HEK293 (cell line): ENCODE results near the gene UHRF2.

Experiments
- GLI4 ChIP-seq: fragments of 450-650 bp; formaldehyde crosslinking; IDR thresholded peaks from 2 replicates; pipeline ENCODE4 v1.5.1; 2016; ENCODE audit warnings: missing biosample characterization, missing genetic modification characterization
- GLIS2 ChIP-seq: fragments of 450-650 bp; formaldehyde crosslinking; IDR thresholded peaks from 2 replicates; pipeline ENCODE4 v1.5.1; 2016; ENCODE audit warnings: missing biosample characterization, missing genetic modification characterization
- KLF8 ChIP-seq: fragments of 450-650 bp; formaldehyde crosslinking; IDR thresholded peaks from 2 replicates; pipeline ENCODE4 v1.5.1; 2016; ENCODE audit warnings: missing biosample characterization, missing genetic modification characterization
- SP3 ChIP-seq: fragments of 450-650 bp; formaldehyde crosslinking; IDR thresholded peaks from 2 replicates; pipeline ENCODE4 v1.5.1; 2016; ENCODE audit warnings: missing biosample characterization, missing genetic modification characterization
- ZNF112 ChIP-seq: fragments of 450-650 bp; formaldehyde crosslinking; IDR thresholded peaks from 2 replicates; pipeline ENCODE4 v1.5.0; 2017; ENCODE audit warnings: missing biosample characterization, missing genetic modification characterization
- ZNF114 ChIP-seq: fragments of 450-650 bp; formaldehyde crosslinking; IDR thresholded peaks from 2 replicates; pipeline ENCODE4 v1.5.0; 2017; ENCODE audit warnings: missing biosample characterization, missing genetic modification characterization
- ZNF121 ChIP-seq: fragments of 450-650 bp; formaldehyde crosslinking; IDR thresholded peaks from 2 replicates; pipeline ENCODE4 v1.5.1; 2016; ENCODE audit warnings: missing biosample characterization, missing genetic modification characterization
- ZNF23 ChIP-seq: fragments of 450-650 bp; formaldehyde crosslinking; IDR thresholded peaks from 2 replicates; pipeline ENCODE4 v1.5.1; 2016; ENCODE audit warnings: missing biosample characterization, missing genetic modification characterization, borderline replicate concordance
- ZNF248 ChIP-seq: fragments of 450-650 bp; formaldehyde crosslinking; IDR thresholded peaks from 2 replicates; pipeline ENCODE4 v1.5.1; 2017; ENCODE audit warnings: missing biosample characterization, missing genetic modification characterization
- ZNF324 ChIP-seq: fragments of 450-650 bp; formaldehyde crosslinking; IDR thresholded peaks from 2 replicates; pipeline ENCODE4 v1.5.1; 2016; ENCODE audit warnings: missing biosample characterization, missing genetic modification characterization
- ZNF394 ChIP-seq: fragments of 450-650 bp; formaldehyde crosslinking; IDR thresholded peaks from 2 replicates; pipeline ENCODE4 v1.5.1; 2016; ENCODE audit warnings: missing biosample characterization, missing genetic modification characterization, mild to moderate bottlenecking, moderate library complexity, borderline replicate concordance
- ZNF791 ChIP-seq: fragments of 450-650 bp; formaldehyde crosslinking; IDR thresholded peaks from 2 replicates; pipeline ENCODE4 v1.5.1; 2016; ENCODE audit warnings: missing biosample characterization, missing genetic modification characterization
- TF ChIP-seq, protein P1 (sequence below): fragments of 450-650 bp; formaldehyde crosslinking; IDR thresholded peaks from 2 replicates; pipeline ENCODE4 v1.5.1; 2016; ENCODE audit warnings: missing biosample characterization, missing genetic modification characterization
- TF ChIP-seq, protein P2 (sequence below): fragments of 450-650 bp; formaldehyde crosslinking; IDR thresholded peaks from 2 replicates; pipeline ENCODE4 v1.5.1; 2016; ENCODE audit warnings: missing biosample characterization, missing genetic modification characterization

DNA sequence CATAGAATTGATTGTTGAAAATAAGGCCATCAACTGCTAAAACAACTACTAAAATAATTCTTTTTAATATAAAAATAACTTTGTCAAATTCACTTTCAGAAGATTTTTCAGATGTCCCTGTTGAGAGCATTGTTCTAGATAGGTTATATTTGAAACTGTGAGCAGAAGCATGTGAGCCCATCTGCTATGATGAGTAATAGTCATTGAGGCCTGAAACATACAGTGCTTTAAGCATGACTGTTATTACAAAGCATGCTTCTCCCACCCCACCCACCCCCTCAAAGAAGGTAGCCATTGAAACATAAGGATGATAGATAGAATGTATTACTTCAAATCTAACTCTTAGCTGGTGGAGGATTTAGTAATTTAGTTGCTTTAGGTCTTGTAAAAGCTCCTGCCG lies 86.0 kb downstream of the UHRF2 start:
- TF ChIP-seq, protein P1, sequence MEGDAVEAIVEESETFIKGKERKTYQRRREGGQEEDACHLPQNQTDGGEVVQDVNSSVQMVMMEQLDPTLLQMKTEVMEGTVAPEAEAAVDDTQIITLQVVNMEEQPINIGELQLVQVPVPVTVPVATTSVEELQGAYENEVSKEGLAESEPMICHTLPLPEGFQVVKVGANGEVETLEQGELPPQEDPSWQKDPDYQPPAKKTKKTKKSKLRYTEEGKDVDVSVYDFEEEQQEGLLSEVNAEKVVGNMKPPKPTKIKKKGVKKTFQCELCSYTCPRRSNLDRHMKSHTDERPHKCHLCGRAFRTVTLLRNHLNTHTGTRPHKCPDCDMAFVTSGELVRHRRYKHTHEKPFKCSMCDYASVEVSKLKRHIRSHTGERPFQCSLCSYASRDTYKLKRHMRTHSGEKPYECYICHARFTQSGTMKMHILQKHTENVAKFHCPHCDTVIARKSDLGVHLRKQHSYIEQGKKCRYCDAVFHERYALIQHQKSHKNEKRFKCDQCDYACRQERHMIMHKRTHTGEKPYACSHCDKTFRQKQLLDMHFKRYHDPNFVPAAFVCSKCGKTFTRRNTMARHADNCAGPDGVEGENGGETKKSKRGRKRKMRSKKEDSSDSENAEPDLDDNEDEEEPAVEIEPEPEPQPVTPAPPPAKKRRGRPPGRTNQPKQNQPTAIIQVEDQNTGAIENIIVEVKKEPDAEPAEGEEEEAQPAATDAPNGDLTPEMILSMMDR (tag by site-specific recombination) = no peak
- TF ChIP-seq ZNF248 (tag by site-specific recombination) = no peak
- TF ChIP-seq, protein P2, sequence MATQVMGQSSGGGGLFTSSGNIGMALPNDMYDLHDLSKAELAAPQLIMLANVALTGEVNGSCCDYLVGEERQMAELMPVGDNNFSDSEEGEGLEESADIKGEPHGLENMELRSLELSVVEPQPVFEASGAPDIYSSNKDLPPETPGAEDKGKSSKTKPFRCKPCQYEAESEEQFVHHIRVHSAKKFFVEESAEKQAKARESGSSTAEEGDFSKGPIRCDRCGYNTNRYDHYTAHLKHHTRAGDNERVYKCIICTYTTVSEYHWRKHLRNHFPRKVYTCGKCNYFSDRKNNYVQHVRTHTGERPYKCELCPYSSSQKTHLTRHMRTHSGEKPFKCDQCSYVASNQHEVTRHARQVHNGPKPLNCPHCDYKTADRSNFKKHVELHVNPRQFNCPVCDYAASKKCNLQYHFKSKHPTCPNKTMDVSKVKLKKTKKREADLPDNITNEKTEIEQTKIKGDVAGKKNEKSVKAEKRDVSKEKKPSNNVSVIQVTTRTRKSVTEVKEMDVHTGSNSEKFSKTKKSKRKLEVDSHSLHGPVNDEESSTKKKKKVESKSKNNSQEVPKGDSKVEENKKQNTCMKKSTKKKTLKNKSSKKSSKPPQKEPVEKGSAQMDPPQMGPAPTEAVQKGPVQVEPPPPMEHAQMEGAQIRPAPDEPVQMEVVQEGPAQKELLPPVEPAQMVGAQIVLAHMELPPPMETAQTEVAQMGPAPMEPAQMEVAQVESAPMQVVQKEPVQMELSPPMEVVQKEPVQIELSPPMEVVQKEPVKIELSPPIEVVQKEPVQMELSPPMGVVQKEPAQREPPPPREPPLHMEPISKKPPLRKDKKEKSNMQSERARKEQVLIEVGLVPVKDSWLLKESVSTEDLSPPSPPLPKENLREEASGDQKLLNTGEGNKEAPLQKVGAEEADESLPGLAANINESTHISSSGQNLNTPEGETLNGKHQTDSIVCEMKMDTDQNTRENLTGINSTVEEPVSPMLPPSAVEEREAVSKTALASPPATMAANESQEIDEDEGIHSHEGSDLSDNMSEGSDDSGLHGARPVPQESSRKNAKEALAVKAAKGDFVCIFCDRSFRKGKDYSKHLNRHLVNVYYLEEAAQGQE (tag by site-specific recombination) = no peak
- TF ChIP-seq GLIS2 (tag by site-specific recombination) = no peak
- no peak for TF ChIP-seq ZNF112 (tag by site-specific recombination)
- TF ChIP-seq SP3 (tag by site-specific recombination) = no peak
- no peak for TF ChIP-seq ZNF394 (tag by site-specific recombination)
- TF ChIP-seq GLI4 (tag by site-specific recombination) = no peak
- TF ChIP-seq ZNF121 (tag by site-specific recombination) = no peak
- no peak for TF ChIP-seq ZNF791 (tag by site-specific recombination)
- TF ChIP-seq KLF8 (tag by site-specific recombination) = no peak
- no peak for TF ChIP-seq ZNF324
- no peak for TF ChIP-seq ZNF114 (tag by site-specific recombination)
- no peak for TF ChIP-seq ZNF23 (tag by site-specific recombination)
